Ovary (tissue), 9 donors: ENCODE data around the gene GULP1. TPM values are rescaled to one million over a fixed set of nuclear protein-coding genes. Genes with fewer than 3 reads are reported as not detected.

Experiments
- DNase-seq, 5 donors: peaks; one replicate each; pipeline ENCODE4 v3.0.0-alpha.2; 2019 to 2020
- H3K27ac ChIP-seq, 2 donors: fragments of 200-600 bp; one replicate each; pipeline versions ENCODE4 v1.5.1 to v1.8.0; 2019 to 2022
- H3K27me3 ChIP-seq: fragments of 200-600 bp; one replicate; pipeline ENCODE4 v1.8.0; 2022
- H3K36me3 ChIP-seq: fragments of 200-600 bp; sonication (generic); one replicate; pipeline ENCODE4 v1.5.1; 2019
- H3K4me1 ChIP-seq: one replicate; pipeline ENCODE4 v1.8.1; 2013; ENCODE audit warnings: mild to moderate bottlenecking, moderate library complexity; ENCODE audit not compliant: insufficient read depth
- H3K4me3 ChIP-seq: fragments of 200-600 bp; sonication (generic); one replicate; pipeline ENCODE4 v1.5.1; 2017
- H3K9me3 ChIP-seq, 2 donors: fragments of 200-600 bp in 1 of 2; sonication (generic) in 1 of 2; one replicate each; pipeline versions ENCODE4 v1.5.1 to v1.8.1; 2013 to 2019; ENCODE audit warnings: mild to moderate bottlenecking in 1 of 2, moderate library complexity in 1 of 2
- EP300 ChIP-seq: sonication (generic); formaldehyde crosslinking; IDR thresholded peaks from one replicate; pipeline ENCODE4 v1.6.1; 2017; ENCODE audit warnings: antibody characterized with exemption
- POLR2A ChIP-seq: fragments of 450-650 bp; IDR thresholded peaks from one replicate; pipeline ENCODE4 v1.6.1; 2017; ENCODE audit warnings: antibody characterized with exemption, mild to moderate bottlenecking, moderate library complexity
- WGBS, 3 donors: extraction: QIAGEN DNeasy Blood & Tissue Kit in 1 of 3; methylation state at CpG; one replicate each; pipeline versions ENCODE4 v1.1.5 to v1.1.7; 2013 to 2017; 5-methylcytosine and 5-hydroxymethylcytosine counted together
- intact Hi-C, 4 donors: fragments of 100-400 bp; cut with DNase I; formaldehyde crosslinking; loops; one replicate each; pipeline versions ENCODE4 v1.11.0 to v1.15.1; 2022 to 2023
- polyA plus RNA-seq, 2 donors: library from polyadenylated mRNA; stranded (reverse); fragments of 200-250 nt in 1 of 2; fragments of 350-450 nt in 1 of 2; fragmentation: Illumina TruSeq in 1 of 2; extraction: RNeasy Lipid Tissue Mini Kit (QIAGEN cat#74804) in 1 of 2; gene quantifications; one replicate each; pipeline ENCODE4 v1.2.3, GENCODE V29; 2013 to 2014
- total RNA-seq, 7 donors: library from RNA; depleted of rRNA in 2 of 7; stranded (reverse); fragments of >200 nt in 2 of 7; fragmentation: NEBNext Ultra II Directional in 3 of 7; extraction: Animal tissue kit (Norgen Biotek cat#: 25700) in 3 of 7; gene quantifications; one replicate each; pipeline versions ENCODE4 v1.1.0 to v1.2.4, GENCODE V29; 2016 to 2023
- TF ChIP-seq, protein P1 (sequence below), 3 donors: fragments of 450-650 bp in 2 of 3; fragments of 200-600 bp in 1 of 3; IDR thresholded peaks; one replicate each; pipeline versions ENCODE4 v1.5.1 to v1.8.0; 2016 to 2022; ENCODE audit warnings: antibody characterized with exemption in 3 of 3, mild to moderate bottlenecking in 1 of 3
- donor health status: DM: no; HTN: no; CAD: no; lungs with moderate emphysema.
- donor health status: DM: no; HTN: no; CAD: no.
- donor health status: Bipolar disorder and iron deficiency.
- donor health status: DM: yes; HTN: yes; CAD: no.
- donor health status: DM: no; HTN: no; CAD: no.
- donor health status: DM: yes; HTN: yes; CAD: no.

Gene GULP1
- total and polyA plus RNA-seq, 9 donors, result 22.3 to 57.7 (median 42.9) TPM

DNA sequence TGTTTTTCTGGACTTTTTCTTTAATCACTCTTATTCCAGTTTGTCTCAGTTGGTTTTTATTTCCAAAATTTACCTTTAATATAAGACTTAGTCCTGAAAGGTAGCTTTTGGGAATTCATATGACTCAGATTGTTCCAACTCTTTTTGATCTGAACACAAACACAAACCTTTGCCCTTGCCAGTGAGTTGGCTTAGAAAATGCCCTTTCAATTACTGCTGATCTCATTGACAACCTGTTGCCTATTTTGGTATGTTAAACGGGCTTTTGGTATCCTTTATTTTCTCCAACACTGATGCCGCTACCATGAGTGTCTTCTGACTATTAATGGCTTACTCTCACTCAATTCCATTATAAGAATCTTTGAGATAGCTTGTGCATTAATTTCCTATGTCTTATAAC lies 143.4 kb downstream of the GULP1 start:
- no peak for DNase-seq
- H3K27me3 ChIP-seq, result no peaks in the 10 kb centered on the region
- no peaks in the 10 kb centered on the region for H3K9me3 ChIP-seq
- no peak overlapping the region for H3K27ac ChIP-seq
- 64 to 96% (median 90%) methylated on average over 2 of the region's 2 CpGs for WGBS, 3 donors
- no peak for TF ChIP-seq POLR2A
- TF ChIP-seq, protein P1, sequence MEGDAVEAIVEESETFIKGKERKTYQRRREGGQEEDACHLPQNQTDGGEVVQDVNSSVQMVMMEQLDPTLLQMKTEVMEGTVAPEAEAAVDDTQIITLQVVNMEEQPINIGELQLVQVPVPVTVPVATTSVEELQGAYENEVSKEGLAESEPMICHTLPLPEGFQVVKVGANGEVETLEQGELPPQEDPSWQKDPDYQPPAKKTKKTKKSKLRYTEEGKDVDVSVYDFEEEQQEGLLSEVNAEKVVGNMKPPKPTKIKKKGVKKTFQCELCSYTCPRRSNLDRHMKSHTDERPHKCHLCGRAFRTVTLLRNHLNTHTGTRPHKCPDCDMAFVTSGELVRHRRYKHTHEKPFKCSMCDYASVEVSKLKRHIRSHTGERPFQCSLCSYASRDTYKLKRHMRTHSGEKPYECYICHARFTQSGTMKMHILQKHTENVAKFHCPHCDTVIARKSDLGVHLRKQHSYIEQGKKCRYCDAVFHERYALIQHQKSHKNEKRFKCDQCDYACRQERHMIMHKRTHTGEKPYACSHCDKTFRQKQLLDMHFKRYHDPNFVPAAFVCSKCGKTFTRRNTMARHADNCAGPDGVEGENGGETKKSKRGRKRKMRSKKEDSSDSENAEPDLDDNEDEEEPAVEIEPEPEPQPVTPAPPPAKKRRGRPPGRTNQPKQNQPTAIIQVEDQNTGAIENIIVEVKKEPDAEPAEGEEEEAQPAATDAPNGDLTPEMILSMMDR (IDR thresholded peaks at IDR 0.05), result no peak
- TF ChIP-seq EP300, result no peak
- intact Hi-C loops, result no loop called here
- no peaks in the 10 kb centered on the region for H3K4me1 ChIP-seq
- no peaks in the 10 kb centered on the region for H3K36me3 ChIP-seq
- H3K4me3 ChIP-seq, result no peak overlapping the region

GRCh38 chr2:188437537-188437936 lies 145.9 kb downstream of the GULP1 start:
- intact Hi-C loops, result no loop called here
- WGBS, 3 donors, result 96 to 97% (median 97%) methylated on average over 3 of the region's 3 CpGs
- H3K4me1 ChIP-seq, result no peaks in the 10 kb centered on the region

DNA sequence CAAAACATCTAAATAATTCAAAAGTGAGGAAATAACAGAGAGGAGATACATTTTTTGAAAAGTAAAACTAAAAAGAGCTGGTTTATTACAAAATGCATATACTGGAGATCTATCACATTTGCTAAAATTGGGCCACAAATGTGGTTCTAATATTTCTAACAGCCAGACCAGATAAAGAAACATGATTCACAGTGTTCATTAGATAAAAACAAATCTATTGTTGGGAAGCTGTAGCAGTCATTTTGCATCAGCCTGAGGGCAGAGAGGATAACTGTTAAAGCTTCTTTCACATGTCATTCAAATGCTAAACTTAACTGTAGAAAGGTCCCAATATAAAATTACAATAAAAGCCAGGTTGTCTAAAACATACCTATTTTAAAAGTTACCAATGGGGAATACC lies 148.3 kb downstream of the GULP1 start:
- Histone ChIP-seq H3K9me3 (no peaks in the 10 kb centered on the region), H3K27me3 (no peaks in the 10 kb centered on the region), H3K27ac (no peak overlapping the region), H3K4me1 (no peaks in the 10 kb centered on the region), H3K4me3 (no peak overlapping the region), H3K36me3 (no peaks in the 10 kb centered on the region)
- no peak for DNase-seq
- intact Hi-C loops, result no loop called here
- TF ChIP-seq EP300 (no peak), POLR2A (no peak)
- TF ChIP-seq, protein P1 (IDR thresholded peaks at IDR 0.05), result no peak

More at GRCh38 chr2:188437537-188437936, 145.9 kb downstream of the GULP1 start:
- no peak for TF ChIP-seq POLR2A
- TF ChIP-seq, protein P1 (IDR thresholded peaks at IDR 0.05), result no peak
- no peak for TF ChIP-seq EP300
- no peaks in the 10 kb centered on the region for H3K36me3 ChIP-seq
- no peaks in the 10 kb centered on the region for H3K9me3 ChIP-seq
- H3K4me3 ChIP-seq, result no peak overlapping the region
- H3K27ac ChIP-seq, result no peak overlapping the region
- DNase-seq, result no peak
- H3K27me3 ChIP-seq, result no peaks in the 10 kb centered on the region

DNA sequence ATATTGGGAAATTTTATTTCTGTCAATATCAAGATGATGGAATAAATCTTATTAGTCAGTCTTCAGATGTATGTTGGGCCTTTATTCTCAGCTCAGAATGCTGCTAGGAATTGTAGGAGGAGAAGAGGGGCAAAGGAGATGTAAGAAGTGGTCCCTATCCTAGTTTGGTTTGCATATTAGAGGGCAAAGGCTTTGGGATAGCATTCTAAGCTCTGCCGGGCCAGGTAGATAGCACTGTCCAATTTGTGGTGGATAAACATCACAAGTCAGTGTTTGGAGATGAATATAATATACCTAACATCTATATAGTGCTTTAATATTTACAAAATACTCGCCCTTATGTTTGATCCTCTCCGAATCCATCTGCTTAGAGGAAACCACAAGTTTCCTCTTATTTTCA lies 149.2 kb downstream of the GULP1 start:
- 93 to 96% (median 94%) methylated on average over 3 of the region's 3 CpGs for WGBS, 3 donors
- Histone ChIP-seq H3K4me1 (no peaks in the 10 kb centered on the region), H3K27ac (no peak overlapping the region), H3K36me3 (no peaks in the 10 kb centered on the region), H3K27me3 (no peaks in the 10 kb centered on the region), H3K9me3 (no peaks in the 10 kb centered on the region), H3K4me3 (no peak overlapping the region)
- intact Hi-C loops, result no loop called here
- no peak for TF ChIP-seq EP300
- no peak for TF ChIP-seq POLR2A
- TF ChIP-seq, protein P1 (IDR thresholded peaks at IDR 0.05), result no peak
- DNase-seq, result no peak
